Measurements from ENCODE around the gene CLCA1. TPM values are rescaled to one million over a fixed set of nuclear protein-coding genes. Genes with fewer than 3 reads are reported as not detected.
A peak's percentile ranks its signal among the peaks of the same experiment; 100 is the strongest.

The CLCA1 gene
- total and polyA plus RNA-seq, 8 donors: 0.05 to 0.44 (median 0.11) TPM; not detected in 5

DNA sequence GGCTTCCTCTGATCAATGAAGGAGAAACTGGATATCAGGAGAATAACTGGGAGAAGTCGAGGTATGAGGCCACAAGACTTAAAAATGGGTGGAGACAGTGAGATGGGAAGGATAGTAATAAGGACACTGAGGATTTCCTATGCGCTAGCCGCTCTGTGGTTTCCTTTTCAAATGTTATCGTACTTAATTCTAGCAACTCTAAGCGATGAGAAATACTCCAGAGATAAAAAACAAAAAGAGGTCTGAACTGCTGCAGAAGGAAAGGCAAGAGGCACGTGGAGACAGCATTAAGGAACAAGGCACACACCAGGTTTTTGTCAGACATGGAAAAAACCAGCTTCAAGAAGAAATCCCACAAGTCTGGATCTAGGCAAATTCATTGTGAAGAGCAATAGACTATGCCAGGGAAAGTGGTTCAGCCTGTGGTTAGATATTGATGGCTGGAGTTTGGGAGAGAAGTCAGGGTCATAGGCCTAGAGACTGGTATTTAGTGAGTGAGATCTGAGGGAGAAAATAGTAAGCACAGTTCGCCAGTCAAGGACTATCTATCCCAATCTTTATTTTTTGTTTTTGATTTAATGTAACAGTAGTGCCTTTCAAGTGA lies 39.5 kb upstream of the CLCA1 start:
- H3K27ac ChIP-seq: peak overlapping the region in 1 of 4 donors; percentile 24
- WGBS, 2 donors: 76 to 82% methylated on average over 7 of the region's 7 CpGs
- H3K4me1 ChIP-seq: peaks cover 0 to 5% (median 0%) of the 10 kb centered on the region in 3 donors
- no peak overlapping the region for H3K4me3 ChIP-seq
- H3K36me3 ChIP-seq: no peaks in the 10 kb centered on the region
- H3K9me3 ChIP-seq: no peaks in the 10 kb centered on the region
- ATAC-seq (peak in 1 of 4 donors; percentile 35), FAIRE-seq (no peak), DNase-seq (no peak)
- intact Hi-C loops (cut with DNase I): no loop called here
- no peaks in the 10 kb centered on the region for H3K27me3 ChIP-seq
- TF ChIP-seq, protein P1, sequence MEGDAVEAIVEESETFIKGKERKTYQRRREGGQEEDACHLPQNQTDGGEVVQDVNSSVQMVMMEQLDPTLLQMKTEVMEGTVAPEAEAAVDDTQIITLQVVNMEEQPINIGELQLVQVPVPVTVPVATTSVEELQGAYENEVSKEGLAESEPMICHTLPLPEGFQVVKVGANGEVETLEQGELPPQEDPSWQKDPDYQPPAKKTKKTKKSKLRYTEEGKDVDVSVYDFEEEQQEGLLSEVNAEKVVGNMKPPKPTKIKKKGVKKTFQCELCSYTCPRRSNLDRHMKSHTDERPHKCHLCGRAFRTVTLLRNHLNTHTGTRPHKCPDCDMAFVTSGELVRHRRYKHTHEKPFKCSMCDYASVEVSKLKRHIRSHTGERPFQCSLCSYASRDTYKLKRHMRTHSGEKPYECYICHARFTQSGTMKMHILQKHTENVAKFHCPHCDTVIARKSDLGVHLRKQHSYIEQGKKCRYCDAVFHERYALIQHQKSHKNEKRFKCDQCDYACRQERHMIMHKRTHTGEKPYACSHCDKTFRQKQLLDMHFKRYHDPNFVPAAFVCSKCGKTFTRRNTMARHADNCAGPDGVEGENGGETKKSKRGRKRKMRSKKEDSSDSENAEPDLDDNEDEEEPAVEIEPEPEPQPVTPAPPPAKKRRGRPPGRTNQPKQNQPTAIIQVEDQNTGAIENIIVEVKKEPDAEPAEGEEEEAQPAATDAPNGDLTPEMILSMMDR (IDR thresholded peaks at IDR 0.05): no peak

DNA sequence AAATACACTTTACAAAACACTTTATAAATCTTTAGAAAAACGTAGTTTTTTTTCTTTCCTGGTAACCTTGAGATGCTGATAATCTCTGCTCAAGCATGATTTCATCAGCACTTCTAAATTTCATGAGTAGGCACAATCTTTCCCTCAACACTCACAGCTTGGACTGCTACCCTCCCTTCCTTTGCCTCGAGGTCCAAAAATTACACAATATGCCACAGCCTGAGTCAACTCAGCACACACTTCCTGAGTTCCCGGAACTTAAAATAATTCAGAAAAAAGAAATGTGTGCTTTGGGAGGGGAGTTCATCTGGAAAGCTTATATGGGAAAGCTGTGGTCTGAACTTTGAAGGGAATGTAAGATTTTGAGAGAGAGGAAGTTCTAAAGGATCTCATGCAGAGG lies 38.9 kb upstream of the CLCA1 start:
- no peaks in the 10 kb centered on the region for H3K9me3 ChIP-seq
- DNase-seq (peak in 2 of 6 donors; percentile 19 to 45), ATAC-seq (peak in 3 of 4 donors; percentile 84 to 96 (median 92)), FAIRE-seq (no peak)
- H3K36me3 ChIP-seq: no peaks in the 10 kb centered on the region
- H3K27ac ChIP-seq: peak overlapping the region in 2 of 4 donors; percentile 23 to 51
- WGBS, 2 donors: 12 to 18% methylated on average over 3 of the region's 3 CpGs
- no peak overlapping the region for H3K4me3 ChIP-seq
- intact Hi-C loops (cut with DNase I): no loop called here
- TF ChIP-seq, protein P1 (IDR thresholded peaks at IDR 0.05): no peak
- no peaks in the 10 kb centered on the region for H3K27me3 ChIP-seq
- peaks cover 0 to 5% (median 0%) of the 10 kb centered on the region in 3 donors for H3K4me1 ChIP-seq

DNA sequence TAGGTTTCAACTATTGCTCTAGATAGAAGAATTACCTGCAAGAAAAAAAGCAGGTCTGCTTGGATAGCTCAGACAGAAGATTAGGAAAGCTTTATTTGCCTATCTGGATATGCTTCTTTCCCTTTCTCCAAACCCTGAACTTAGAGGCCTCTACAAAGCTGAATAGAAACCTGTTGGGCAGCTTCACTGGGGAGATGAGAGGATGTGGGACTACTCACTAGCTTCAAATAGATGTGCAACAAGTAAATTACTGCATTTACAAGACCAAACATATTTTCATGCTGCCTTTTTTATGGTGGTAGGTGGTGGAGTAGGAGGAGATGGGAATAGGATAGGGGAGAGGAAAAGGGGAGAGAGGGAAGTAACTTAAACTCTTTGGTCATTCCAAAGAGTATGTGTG lies 38.4 kb upstream of the CLCA1 start:
- ATAC-seq (peak in 2 of 4 donors; percentile 25 to 31), FAIRE-seq (no peak), DNase-seq (no peak)
- Histone ChIP-seq H3K27me3 (no peaks in the 10 kb centered on the region), H3K9me3 (no peaks in the 10 kb centered on the region), H3K4me1 (peaks cover 0 to 5% (median 0%) of the 10 kb centered on the region in 3 donors), H3K36me3 (no peaks in the 10 kb centered on the region), H3K27ac (peak overlapping the region in 2 of 4 donors; percentile 23 to 51), H3K4me3 (no peak overlapping the region)
- TF ChIP-seq, protein P1 (IDR thresholded peaks at IDR 0.05): no peak
- intact Hi-C loops (cut with DNase I): no loop called here

DNA sequence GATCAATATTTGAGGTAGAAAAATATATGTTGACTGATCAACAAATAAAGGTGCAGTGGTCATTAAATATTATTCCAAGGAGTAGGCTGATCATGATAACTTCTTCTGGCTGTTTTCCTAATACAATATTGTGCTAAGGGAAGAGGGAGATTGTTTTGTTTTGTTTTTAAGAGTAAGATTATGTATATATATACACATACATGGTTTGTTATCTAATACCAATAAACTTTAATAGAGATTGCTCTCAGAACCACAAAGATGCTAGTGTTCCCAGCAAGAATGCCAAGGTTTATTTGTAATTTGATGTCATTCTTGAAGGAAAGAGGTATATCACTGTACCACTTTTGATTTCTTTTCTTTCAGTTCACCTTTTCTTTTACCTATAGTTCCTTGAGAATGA lies 34.7 kb upstream of the CLCA1 start:
- intact Hi-C loops (cut with DNase I): no loop called here
- peak in 1 of 4 donors; percentile 24 for ATAC-seq
- FAIRE-seq: no peak
- DNase-seq: no peak
- Histone ChIP-seq H3K9me3 (no peaks in the 10 kb centered on the region), H3K4me1 (peaks cover 0 to 5% (median 0%) of the 10 kb centered on the region in 3 donors), H3K36me3 (no peaks in the 10 kb centered on the region), H3K27me3 (no peaks in the 10 kb centered on the region), H3K4me3 (no peak overlapping the region), H3K27ac (no peak overlapping the region)
- TF ChIP-seq, protein P1 (IDR thresholded peaks at IDR 0.05): no peak

DNA sequence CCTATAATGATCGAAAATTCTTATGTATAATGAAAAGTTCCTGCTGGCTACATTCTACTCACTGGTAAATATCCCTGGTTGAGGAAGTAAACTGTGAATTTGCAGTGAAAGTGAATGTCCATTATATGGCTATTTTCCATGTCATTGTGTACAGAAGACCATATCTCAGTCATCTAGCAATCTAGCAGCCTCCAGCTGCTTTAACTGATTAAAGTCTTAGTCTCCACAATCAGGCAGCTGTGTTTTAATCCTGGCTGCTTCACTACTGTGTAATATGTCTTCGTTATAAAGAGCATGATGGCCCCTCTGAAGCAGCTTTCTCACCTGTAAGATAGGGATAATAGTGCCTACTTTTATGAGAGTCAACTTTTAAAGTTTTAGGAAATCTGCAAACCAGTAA lies 33.4 kb upstream of the CLCA1 start:
- Histone ChIP-seq H3K4me1 (no peaks in the 10 kb centered on the region), H3K9me3 (no peaks in the 10 kb centered on the region), H3K36me3 (no peaks in the 10 kb centered on the region), H3K27ac (no peak overlapping the region), H3K4me3 (no peak overlapping the region), H3K27me3 (no peaks in the 10 kb centered on the region)
- 27 to 56% methylated on average over 2 of the region's 2 CpGs for WGBS, 2 donors
- intact Hi-C loops (cut with DNase I): no loop called here
- TF ChIP-seq, protein P1 (IDR thresholded peaks at IDR 0.05): no peak
- no peak for FAIRE-seq
- DNase-seq: no peak
- peak in 1 of 4 donors; percentile 16 for ATAC-seq

Data from pancreas (tissue), 10 donors.